ENCODE data around the gene FGG. TPM values are rescaled to one million over a fixed set of nuclear protein-coding genes. Genes with fewer than 3 reads are reported as not detected.
A peak's percentile ranks its signal among the peaks of the same experiment; 100 is the strongest.
"Not testable (repeated sequence)": the region's sequence is repeated elsewhere in the genome, so short reads cannot be mapped to it uniquely, and the experiment has no call there.

Gene FGG
- total RNA-seq, 1 donor from 2014 or later: 236 TPM

GRCh38 chr4:154597798-154598774, 14.4 kb downstream of the FGG start:
- Histone ChIP-seq H3K36me3 (no peaks in the 10 kb centered on the region), H3K4me1 (no peaks in the 10 kb centered on the region), H3K27ac (no peak overlapping the region), H3K9me3 (no peaks in the 10 kb centered on the region), H3K27me3 (ENCODE audit: low read depth) (no peaks in the 10 kb centered on the region), H3K4me3 (no peak overlapping the region)
- no peak for DNase-seq
- no peak for ATAC-seq
- intact Hi-C loops (cut with DNase I): no loop called here
- TF ChIP-seq CTCF (IDR thresholded peaks at IDR 0.05): no peak

- DNase-seq; intact Hi-C loops (cut with DNase I); H3K36me3 ChIP-seq; ATAC-seq; H3K27ac ChIP-seq; H3K4me1 ChIP-seq; H3K9me3 ChIP-seq; H3K27me3 ChIP-seq (ENCODE audit: low read depth); H3K4me3 ChIP-seq: not testable (repeated sequence)
These were observed 15.2 kb downstream of the FGG start for GRCh38 chr4:154597281-154597680.

- DNase-seq (no peak), ATAC-seq (peak; percentile 25 to 72)
- Histone ChIP-seq H3K27ac (no peak overlapping the region), H3K4me1 (no peaks in the 10 kb centered on the region), H3K36me3 (no peaks in the 10 kb centered on the region), H3K4me3 (no peak overlapping the region), H3K9me3 (no peaks in the 10 kb centered on the region), H3K27me3 (ENCODE audit: low read depth) (no peaks in the 10 kb centered on the region)
- intact Hi-C loops (cut with DNase I): no loop called here
- TF ChIP-seq CTCF (IDR thresholded peaks at IDR 0.05): no peak
These were observed 16.6 kb downstream of the FGG start for GRCh38 chr4:154595807-154596206.

DNA sequence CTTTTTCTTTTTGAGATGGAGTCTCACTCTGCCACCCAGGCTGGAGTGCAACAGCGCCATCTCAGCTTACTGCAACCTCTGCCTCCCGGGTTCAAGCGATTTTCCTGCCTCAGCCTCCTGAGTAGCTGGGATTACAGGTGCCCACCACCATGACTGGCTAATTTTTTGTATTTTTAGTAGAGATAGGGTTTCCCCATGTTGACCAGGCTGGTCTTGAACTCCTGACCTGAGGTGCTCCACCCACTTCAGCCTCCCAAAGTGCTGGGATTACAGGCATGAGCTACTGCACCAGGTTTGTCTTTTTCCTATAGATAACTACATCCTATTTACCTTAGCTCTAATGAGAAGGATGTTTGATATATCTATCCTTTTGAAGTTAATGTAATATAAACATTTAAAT, 18.1 kb downstream of the FGG start:
- H3K4me3 ChIP-seq; H3K27ac ChIP-seq; intact Hi-C loops (cut with DNase I); H3K27me3 ChIP-seq (ENCODE audit: low read depth); H3K36me3 ChIP-seq; ATAC-seq; H3K4me1 ChIP-seq; DNase-seq; H3K9me3 ChIP-seq: not testable (repeated sequence)

DNA sequence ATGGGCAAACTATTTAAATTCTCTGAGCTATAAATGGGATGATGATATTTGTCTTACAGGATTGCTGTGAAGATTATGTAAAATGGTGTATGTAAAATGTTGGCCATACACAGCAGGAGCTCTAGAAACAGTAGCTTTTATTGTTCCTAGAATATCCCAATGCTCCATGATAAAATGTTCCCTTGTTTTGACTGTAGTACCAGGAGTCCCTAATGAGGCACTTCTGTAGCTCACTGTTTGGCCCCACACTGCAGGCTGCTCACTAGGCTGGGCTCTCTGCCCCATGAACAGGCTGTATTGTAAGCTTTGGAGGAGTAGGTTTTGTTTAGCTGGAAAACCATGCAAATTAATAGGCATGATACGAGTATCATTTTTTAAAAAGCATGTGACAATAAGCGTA, 18.6 kb downstream of the FGG start:
- Histone ChIP-seq H3K9me3 (no peaks in the 10 kb centered on the region), H3K27me3 (ENCODE audit: low read depth) (no peaks in the 10 kb centered on the region), H3K36me3 (no peaks in the 10 kb centered on the region), H3K27ac (no peak overlapping the region), H3K4me3 (no peak overlapping the region), H3K4me1 (no peaks in the 10 kb centered on the region)
- TF ChIP-seq CTCF (IDR thresholded peaks at IDR 0.05): no peak
- no peak for DNase-seq
- intact Hi-C loops (cut with DNase I): no loop called here
- ATAC-seq: no peak

DNA sequence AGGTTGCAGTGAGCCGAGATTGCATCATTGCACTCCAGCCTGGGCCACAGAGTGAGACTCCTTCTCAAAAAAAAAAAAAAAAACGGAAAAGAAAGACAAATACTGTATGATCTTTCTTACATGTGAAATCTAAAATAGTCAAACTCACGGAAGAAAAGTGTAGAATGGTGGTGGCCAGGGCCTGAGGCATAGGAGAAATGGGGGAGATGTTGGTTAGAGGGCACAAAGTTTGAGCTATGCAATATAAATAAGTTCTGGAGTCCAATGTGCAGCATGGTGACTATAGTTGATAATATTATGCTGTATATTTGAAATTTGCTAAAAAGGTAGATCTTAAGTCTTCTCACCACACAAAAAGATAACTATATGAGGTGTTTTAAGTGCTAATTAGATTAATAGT, 20.6 kb downstream of the FGG start:
- intact Hi-C loops (cut with DNase I): no loop called here
- H3K36me3 ChIP-seq: no peaks in the 10 kb centered on the region

More for the DNA sequence above, 20.6 kb downstream of the FGG start:
- Histone ChIP-seq H3K4me1 (no peaks in the 10 kb centered on the region), H3K4me3 (no peak overlapping the region), H3K9me3 (no peaks in the 10 kb centered on the region), H3K27ac (no peak overlapping the region), H3K27me3 (ENCODE audit: low read depth) (no peaks in the 10 kb centered on the region)
- no peak for ATAC-seq
- no peak for DNase-seq
- TF ChIP-seq CTCF (IDR thresholded peaks at IDR 0.05): no peak

Measured in lower lobe of right lung (tissue), 2 donors.